GM12873 (cell line): ENCODE measurements around the gene ZMYND10.

ENCODE experiments used
- TF ChIP-seq, protein P1 (sequence below): IDR thresholded peaks from 2 replicates; pipeline ENCODE4 v1.5.1; 2012; ENCODE audit warnings: low read depth, mild to moderate bottlenecking, moderate library complexity, low read length, control low read depth; ENCODE audit not compliant: insufficient read depth; ENCODE audit errors: missing control alignments

The ZMYND10 gene

DNA sequence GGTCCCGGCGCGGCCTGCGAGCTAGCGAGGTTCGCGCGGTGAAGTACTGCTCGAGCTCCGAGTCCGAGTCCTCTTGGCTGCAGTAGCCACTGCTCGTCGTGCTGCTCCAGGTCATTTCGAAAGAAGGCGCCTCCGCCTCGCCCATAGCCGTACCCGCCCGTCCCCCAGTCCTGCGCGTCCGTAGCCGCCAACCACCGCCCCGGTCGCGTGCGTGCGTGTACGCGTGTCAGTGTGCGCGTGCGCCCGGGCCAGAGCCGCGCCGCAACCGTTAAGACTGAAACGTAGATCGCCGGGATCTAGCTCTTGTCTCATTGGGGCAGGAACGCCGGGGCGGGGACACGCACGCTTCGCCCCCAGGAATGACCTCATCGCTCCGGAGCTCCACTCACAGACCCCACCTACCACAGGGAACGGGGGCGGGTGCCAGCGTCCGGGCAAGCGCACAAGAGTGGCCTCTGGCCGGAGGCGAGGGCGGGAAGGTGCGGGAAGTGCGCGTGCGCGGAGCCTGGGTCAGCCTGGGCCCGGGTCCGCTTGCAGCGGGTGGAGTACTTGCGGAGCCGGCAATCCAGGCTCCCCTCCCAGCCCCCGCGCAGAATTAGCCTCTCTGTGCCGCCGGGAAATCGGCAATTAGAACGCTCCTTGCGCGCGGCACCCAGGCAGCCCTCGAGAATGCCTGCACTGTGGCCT, 8.2 kb downstream of the ZMYND10 start:
- TF ChIP-seq, protein P1, sequence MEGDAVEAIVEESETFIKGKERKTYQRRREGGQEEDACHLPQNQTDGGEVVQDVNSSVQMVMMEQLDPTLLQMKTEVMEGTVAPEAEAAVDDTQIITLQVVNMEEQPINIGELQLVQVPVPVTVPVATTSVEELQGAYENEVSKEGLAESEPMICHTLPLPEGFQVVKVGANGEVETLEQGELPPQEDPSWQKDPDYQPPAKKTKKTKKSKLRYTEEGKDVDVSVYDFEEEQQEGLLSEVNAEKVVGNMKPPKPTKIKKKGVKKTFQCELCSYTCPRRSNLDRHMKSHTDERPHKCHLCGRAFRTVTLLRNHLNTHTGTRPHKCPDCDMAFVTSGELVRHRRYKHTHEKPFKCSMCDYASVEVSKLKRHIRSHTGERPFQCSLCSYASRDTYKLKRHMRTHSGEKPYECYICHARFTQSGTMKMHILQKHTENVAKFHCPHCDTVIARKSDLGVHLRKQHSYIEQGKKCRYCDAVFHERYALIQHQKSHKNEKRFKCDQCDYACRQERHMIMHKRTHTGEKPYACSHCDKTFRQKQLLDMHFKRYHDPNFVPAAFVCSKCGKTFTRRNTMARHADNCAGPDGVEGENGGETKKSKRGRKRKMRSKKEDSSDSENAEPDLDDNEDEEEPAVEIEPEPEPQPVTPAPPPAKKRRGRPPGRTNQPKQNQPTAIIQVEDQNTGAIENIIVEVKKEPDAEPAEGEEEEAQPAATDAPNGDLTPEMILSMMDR: no peak

DNA sequence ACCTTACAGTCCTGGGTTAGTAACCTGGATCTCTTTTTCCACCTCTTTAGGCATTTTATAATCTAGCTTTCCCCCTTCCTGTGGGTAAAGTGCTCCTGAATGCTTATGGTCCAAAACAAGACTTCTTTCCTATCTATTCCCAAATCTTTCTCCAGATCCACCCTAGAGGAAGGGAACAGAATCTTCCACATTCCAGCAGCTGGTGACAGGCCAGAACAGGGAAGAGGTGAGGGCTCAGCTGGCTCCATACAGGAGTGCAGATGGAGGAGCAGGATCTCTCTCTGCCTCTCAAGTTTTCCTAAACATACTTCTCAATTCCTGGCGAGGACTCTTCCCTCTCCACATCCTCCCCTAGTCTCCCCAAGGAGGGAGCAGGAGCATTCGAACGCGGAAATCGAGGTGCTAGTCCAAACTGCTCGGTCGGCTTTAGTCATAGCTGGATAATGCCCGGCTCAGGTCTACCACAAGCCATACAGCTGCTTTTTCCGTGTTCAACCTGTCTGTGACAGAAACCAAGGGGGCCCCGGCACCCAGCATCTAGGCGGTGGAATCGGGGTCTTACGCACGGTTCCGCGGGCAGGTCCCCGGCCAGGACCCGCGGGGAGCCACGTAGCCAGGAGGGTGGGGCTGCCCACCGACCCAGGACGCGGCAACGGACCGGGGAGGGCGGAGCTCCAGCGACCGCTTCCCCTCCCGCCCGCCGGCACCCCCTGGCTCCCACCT, 8.9 kb downstream of the ZMYND10 start:
- TF ChIP-seq, protein P1: no peak

DNA sequence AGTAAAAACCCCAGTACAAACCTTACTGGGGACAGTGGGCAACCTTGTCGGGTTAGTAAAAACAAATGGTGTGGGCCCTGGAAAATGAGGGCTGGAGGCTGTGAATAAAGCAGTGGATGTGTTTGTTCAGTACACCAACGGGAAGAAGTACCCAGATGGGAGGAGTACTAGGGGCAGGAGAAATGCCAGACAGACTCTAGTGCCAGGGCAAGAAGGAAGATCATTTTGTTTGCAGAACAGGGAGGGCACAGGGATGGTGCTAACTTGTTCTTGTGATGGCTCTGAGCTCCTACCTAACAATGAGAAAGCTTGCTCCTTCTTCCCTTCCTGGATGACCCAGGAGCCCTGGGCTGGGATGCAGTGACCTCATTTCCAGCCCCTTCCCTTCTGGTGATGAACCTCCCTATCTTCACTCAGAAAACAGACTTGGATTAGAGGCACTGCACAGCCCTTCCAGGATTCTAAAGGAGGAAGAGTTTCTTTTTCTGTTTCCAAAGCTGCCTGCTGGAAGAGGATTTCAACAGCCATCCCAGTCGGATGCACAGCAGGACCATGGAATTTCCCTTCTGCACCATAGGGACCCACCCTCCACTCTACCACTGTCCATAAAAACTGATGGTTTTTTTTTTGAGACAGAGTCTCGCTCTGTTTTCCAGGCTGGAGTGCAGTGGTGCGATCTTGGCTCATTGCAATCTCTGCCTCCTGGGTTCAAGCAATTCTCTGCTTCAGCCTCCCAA, 11.0 kb downstream of the ZMYND10 start:
- TF ChIP-seq, protein P1: no peak

DNA sequence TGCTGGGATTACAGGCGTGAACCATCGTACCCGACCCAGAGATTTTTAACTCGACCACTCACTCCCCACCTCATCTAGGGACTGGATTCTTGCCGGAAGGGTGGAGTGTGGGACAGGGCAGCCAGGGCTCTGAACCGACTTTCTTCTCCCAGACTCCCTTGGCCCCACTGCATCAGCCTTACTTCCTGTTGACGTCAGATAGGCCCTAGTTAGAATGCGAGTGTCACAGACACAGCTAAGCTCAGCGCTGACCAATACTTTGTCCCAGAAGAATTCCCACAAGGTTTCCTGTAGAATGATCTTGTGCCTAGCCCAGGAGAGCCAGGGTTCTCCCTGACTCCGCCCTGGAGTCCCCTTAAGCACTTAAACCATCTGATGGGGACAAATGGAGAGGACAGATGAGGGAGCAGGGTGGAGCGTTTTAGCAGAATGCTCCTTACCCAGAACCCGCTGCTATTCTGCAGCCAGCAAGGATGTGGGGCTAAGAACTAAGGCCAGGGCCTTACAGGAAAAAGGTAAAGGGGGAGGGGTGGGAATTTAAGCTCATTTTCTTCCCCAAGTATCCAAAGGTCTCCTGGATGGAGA, 11.7 kb downstream of the ZMYND10 start:
- TF ChIP-seq, protein P1: no peak

DNA sequence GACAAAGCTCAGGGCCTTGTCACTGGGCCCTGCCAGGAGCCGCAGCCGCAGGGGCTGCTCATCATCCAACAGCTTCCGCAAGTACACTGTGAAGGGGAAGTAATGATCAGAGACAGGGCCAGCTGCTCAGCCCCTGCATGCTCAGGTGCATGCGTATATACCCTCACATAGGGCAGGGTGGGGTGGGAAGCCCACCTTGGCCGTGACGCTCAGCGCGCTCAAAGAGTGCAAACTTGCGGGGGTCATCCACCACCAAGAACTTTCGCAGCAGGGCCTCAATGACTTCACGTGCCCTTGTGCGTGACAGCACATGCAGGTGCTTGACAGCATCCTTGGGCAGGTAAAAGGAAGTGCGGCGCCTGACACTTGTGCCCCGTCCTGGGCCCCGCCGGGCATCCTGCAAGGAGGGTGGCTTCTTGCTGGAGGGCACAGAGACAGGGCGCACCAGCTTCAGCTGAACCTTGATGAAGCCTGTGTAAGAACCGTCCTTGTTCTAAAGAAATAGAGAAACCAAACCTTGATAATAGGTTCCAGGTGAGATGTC, 14.1 kb downstream of the ZMYND10 start:
- TF ChIP-seq, protein P1: no peak

DNA sequence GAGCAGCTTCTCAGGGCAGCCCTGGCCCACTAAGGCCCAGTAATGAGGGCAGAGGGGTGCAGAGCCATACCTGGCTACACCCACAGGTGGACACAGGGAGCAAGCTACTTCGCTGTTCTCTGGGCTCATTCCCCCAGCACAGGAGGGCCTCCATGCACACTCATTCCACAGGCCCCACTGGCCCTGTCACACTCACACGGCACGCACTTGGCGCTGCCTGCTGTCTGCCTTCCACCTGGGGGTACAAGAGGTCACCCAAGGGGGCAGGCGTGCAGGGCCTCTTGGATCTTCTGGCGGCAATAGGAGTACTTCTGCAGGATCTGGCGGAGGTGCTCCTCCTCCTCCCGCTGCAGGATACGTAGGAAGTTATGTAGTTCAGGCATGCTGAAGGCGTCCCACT, 15.2 kb downstream of the ZMYND10 start:
- TF ChIP-seq, protein P1: no peak
